Measurements from ENCODE around the gene DDX56.

- TF ChIP-seq POLR2A (IDR thresholded peaks at IDR 0.05) (no peak), CTCF (IDR thresholded peaks at IDR 0.05) (no peak)
Observed at GRCh38 chr7:44519546-44519945, 54.2 kb downstream of the DDX56 start.
